Measurements from ENCODE around the gene MCM10.

- TF ChIP-seq CTCF (IDR thresholded peaks at IDR 0.05) (no peak), POLR2A (IDR thresholded peaks at IDR 0.05) (no peak)
Observed at GRCh38 chr10:13161857-13162271, 506 bp downstream of the MCM10 start.

Data from tibial nerve (tissue), 3 donors.